ENCODE results near the gene SCAMP5.

DNA sequence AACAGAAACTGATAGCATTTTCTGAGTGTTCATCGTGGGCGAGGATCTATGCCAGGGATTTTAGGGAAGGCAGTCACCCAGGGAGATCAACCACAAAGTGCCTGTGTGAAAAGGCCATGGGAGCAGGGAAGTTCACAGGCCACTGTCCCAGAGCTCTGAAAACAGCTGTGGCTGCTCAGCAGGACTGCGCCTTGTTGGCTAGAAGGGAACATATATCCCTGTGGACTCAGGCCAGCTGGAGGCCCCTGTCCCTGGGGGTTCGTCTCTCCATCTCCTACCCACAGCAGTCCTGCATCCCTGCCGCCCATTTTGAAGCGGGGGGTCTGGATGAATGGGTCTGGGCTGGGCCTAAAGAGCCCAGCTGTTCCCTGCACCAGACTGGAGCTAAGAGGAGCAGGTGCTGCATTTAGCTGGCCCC, 55.8 kb downstream of the SCAMP5 start:
- TF ChIP-seq, protein P1, sequence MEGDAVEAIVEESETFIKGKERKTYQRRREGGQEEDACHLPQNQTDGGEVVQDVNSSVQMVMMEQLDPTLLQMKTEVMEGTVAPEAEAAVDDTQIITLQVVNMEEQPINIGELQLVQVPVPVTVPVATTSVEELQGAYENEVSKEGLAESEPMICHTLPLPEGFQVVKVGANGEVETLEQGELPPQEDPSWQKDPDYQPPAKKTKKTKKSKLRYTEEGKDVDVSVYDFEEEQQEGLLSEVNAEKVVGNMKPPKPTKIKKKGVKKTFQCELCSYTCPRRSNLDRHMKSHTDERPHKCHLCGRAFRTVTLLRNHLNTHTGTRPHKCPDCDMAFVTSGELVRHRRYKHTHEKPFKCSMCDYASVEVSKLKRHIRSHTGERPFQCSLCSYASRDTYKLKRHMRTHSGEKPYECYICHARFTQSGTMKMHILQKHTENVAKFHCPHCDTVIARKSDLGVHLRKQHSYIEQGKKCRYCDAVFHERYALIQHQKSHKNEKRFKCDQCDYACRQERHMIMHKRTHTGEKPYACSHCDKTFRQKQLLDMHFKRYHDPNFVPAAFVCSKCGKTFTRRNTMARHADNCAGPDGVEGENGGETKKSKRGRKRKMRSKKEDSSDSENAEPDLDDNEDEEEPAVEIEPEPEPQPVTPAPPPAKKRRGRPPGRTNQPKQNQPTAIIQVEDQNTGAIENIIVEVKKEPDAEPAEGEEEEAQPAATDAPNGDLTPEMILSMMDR (IDR thresholded peaks at IDR 0.05), result no peak
- TF ChIP-seq POLR2A (IDR thresholded peaks at IDR 0.05), result no peak

Measured in right lobe of liver (tissue), 4 donors.